ENCODE data around the gene EIF3K. TPM values are rescaled to one million over a fixed set of nuclear protein-coding genes. Genes with fewer than 3 reads are reported as not detected.
A peak's percentile ranks its signal among the peaks of the same experiment; 100 is the strongest.

Gene EIF3K
- total RNA-seq, 6 donors from 2014 or later = 142 to 404 (median 242) TPM

GRCh38 chr19:38663957-38664502 lies 45.0 kb downstream of the EIF3K start:
- Histone ChIP-seq H3K4me1 (peaks cover 98 to 100% (median 100%) of the 10 kb centered on the region in 4 donors), H3K27ac (peak overlapping the region; percentile 87 to 97 (median 94)), H3K27me3 (no peaks in the 10 kb centered on the region), H3K36me3 (peaks cover 0 to 9% (median 0%) of the 10 kb centered on the region in 4 donors), H3K4me3 (no peak overlapping the region), H3K9me3 (no peaks in the 10 kb centered on the region)
- peak in 2 of 4 donors; percentile 26 to 64 for TF ChIP-seq EP300 (IDR thresholded peaks at IDR 0.05)
- TF ChIP-seq, protein P1, sequence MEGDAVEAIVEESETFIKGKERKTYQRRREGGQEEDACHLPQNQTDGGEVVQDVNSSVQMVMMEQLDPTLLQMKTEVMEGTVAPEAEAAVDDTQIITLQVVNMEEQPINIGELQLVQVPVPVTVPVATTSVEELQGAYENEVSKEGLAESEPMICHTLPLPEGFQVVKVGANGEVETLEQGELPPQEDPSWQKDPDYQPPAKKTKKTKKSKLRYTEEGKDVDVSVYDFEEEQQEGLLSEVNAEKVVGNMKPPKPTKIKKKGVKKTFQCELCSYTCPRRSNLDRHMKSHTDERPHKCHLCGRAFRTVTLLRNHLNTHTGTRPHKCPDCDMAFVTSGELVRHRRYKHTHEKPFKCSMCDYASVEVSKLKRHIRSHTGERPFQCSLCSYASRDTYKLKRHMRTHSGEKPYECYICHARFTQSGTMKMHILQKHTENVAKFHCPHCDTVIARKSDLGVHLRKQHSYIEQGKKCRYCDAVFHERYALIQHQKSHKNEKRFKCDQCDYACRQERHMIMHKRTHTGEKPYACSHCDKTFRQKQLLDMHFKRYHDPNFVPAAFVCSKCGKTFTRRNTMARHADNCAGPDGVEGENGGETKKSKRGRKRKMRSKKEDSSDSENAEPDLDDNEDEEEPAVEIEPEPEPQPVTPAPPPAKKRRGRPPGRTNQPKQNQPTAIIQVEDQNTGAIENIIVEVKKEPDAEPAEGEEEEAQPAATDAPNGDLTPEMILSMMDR (IDR thresholded peaks at IDR 0.05) = no peak
- TF ChIP-seq POLR2A (IDR thresholded peaks at IDR 0.05) = no peak
- peak; percentile 59 to 67 for TF ChIP-seq POLR2AphosphoS5 (IDR thresholded peaks at IDR 0.05)
- DNase-seq (peak; percentile 57 to 70), ATAC-seq (ENCODE audit: low FRiP score in 2 of 2) (peak in 1 of 2 donors; percentile 9)
- WGBS, 2 donors = 29 to 43% methylated on average over 8 to 19 of the region's 19 CpGs

DNA sequence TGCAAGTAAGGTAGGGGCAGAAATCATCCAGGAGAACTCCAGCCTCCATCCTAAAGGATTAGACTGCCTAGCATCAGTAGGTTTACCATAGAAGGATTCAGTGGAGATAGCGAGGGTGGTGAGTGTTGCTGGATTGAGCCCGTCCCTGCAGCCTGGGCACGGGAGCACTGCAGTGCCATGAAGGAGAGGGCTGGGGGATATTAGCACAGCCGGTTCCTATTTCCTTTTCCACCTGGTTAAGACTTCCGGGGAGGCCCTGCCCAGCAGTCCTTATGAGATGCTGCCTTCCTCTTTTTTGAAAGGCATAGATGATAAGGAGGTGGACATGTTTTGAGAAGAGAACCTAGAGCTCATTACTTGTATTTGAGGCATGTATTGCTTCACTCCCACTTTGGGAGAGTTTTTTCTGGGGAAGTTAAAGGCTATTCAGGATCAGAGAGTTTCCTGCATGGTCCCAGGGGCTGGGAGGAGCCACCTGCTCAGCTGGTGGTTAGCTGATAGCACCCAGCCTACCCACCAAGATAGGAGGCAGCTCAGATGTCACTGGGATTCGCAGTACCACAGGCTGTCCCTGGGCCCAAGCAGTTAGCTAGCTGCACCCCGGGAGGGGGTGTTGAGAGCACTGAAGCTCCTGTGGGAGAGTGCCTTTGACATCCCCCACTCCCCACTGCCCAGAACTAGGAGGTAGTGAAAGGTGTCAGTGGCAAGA lies 45.7 kb downstream of the EIF3K start:
- Histone ChIP-seq H3K4me3 (peak overlapping the region in 1 of 4 donors; percentile 1), H3K9me3 (no peaks in the 10 kb centered on the region), H3K27me3 (no peaks in the 10 kb centered on the region), H3K27ac (peak overlapping the region; percentile 87 to 97 (median 94)), H3K4me1 (peaks cover 98 to 100% (median 100%) of the 10 kb centered on the region in 4 donors), H3K36me3 (peaks cover 0 to 9% (median 0%) of the 10 kb centered on the region in 4 donors)
- ATAC-seq (ENCODE audit: low FRiP score in 2 of 2) (no peak), DNase-seq (no peak)
- WGBS, 2 donors = 32 to 37% methylated on average over 4 to 7 of the region's 7 CpGs
- TF ChIP-seq, protein P1 (IDR thresholded peaks at IDR 0.05) = no peak
- no peak for TF ChIP-seq POLR2A (IDR thresholded peaks at IDR 0.05)
- TF ChIP-seq EP300 (IDR thresholded peaks at IDR 0.05) = no peak

DNA sequence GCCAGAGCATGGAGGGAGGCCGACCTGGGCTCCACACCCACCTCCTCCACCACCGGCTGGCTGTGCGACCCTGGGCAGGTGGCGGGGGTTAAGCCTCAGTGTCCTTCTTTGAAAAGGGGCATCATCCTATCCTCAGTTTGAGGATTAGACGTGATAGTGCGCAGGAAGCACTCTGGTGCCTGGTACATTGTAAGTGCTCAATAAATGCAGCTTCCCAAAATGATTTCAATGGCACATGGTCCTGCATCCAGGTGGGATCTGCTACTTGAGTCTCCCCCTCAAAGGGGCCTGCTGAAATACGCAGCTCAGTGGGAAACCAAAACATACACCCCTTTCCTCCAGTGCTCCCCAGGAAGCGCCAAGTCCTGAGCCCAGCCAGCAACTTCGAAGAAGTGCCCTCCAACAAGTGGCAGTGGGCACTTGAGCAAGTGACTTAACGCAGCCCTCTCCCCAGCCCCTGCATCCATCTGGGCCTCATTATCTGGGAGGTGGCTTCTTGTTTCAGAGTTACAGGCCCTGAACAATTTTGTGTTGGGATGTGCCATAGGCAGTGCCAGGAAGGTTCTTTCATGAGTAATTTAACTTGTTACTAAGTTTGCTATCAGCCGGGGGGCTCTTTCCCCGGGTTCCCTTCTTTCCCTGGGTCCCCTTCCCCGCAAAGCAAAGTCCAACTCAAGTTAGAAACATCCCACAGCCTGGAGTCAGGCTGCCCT lies 46.4 kb downstream of the EIF3K start:
- peaks cover 0 to 9% (median 0%) of the 10 kb centered on the region in 4 donors for H3K36me3 ChIP-seq
- DNase-seq (no peak), ATAC-seq (ENCODE audit: low FRiP score in 2 of 2) (no peak)
- H3K9me3 ChIP-seq = no peaks in the 10 kb centered on the region
- peak overlapping the region; percentile 87 to 97 (median 94) for H3K27ac ChIP-seq
- 51 to 59% methylated on average over 9 to 13 of the region's 13 CpGs for WGBS, 2 donors
- H3K4me3 ChIP-seq = peak overlapping the region in 1 of 4 donors; percentile 1
- no peaks in the 10 kb centered on the region for H3K27me3 ChIP-seq
- H3K4me1 ChIP-seq = peaks cover 99 to 100% (median 100%) of the 10 kb centered on the region in 4 donors
- no peak for TF ChIP-seq EP300 (IDR thresholded peaks at IDR 0.05)
- TF ChIP-seq POLR2AphosphoS5 (IDR thresholded peaks at IDR 0.05) = no peak
- TF ChIP-seq, protein P1 (IDR thresholded peaks at IDR 0.05) = no peak
- no peak for TF ChIP-seq POLR2A (IDR thresholded peaks at IDR 0.05)

- Histone ChIP-seq H3K27ac (peak overlapping the region; percentile 87 to 97 (median 94)), H3K27me3 (no peaks in the 10 kb centered on the region), H3K4me1 (peaks cover 99 to 100% (median 100%) of the 10 kb centered on the region in 4 donors), H3K4me3 (no peak overlapping the region), H3K9me3 (no peaks in the 10 kb centered on the region), H3K36me3 (peaks cover 0 to 3% (median 0%) of the 10 kb centered on the region in 4 donors)
- 27 to 36% methylated on average over 19 of the region's 19 CpGs for WGBS, 2 donors
- TF ChIP-seq, protein P1 (IDR thresholded peaks at IDR 0.05) = peak in 1 of 6 experiments; percentile 18
- TF ChIP-seq POLR2AphosphoS5 (IDR thresholded peaks at IDR 0.05) (peak; percentile 12 to 75), EP300 (IDR thresholded peaks at IDR 0.05) (peak in 1 of 4 donors; percentile 3), POLR2A (IDR thresholded peaks at IDR 0.05) (peak in 1 of 4 donors; percentile 54)
- DNase-seq (peak; percentile 63 to 64), ATAC-seq (ENCODE audit: low FRiP score in 2 of 2) (peak; percentile 50 to 86)
Observed at GRCh38 chr19:38665950-38666662, 47.1 kb downstream of the EIF3K start.

Data from upper lobe of left lung (tissue), 6 donors.